HG03039 (cell line): ENCODE results near the gene POLD4.
"Not testable (repeated sequence)": the region's sequence is repeated elsewhere in the genome, so short reads cannot be mapped to it uniquely, and the experiment has no call there.

Experiments used
- ATAC-seq: cut with Tn5 transposase; IDR thresholded peaks from one replicate; pipeline ENCODE4 v1.9.1; 2021; ENCODE audit warnings: mild to moderate bottlenecking, moderate library complexity; ENCODE audit not compliant: unreplicated experiment

The POLD4 gene

GRCh38 chr11:67354075-67355022 is 1.0 kb upstream of the POLD4 start:
- no peak for ATAC-seq

GRCh38 chr11:67352546-67353316 is 615 bp downstream of the POLD4 start:
- ATAC-seq = peak; percentile 15

- no peak for ATAC-seq
These were observed 1.9 kb downstream of the POLD4 start for GRCh38 chr11:67351275-67352005.

GRCh38 chr11:67349928-67350465 is 3.3 kb downstream of the POLD4 start:
- ATAC-seq = no peak

GRCh38 chr11:67349457-67349856 is 3.9 kb downstream of the POLD4 start:
- no peak for ATAC-seq

- no peak for ATAC-seq
These were observed 4.3 kb downstream of the POLD4 start for GRCh38 chr11:67349036-67349435.

GRCh38 chr11:67347964-67348749 is 5.2 kb downstream of the POLD4 start:
- no peak for ATAC-seq

- no peak for ATAC-seq
These were observed 7.2 kb downstream of the POLD4 start for GRCh38 chr11:67345920-67346819.

- no peak for ATAC-seq
These were observed 8.0 kb downstream of the POLD4 start for GRCh38 chr11:67345247-67345919.

- no peak for ATAC-seq
These were observed 9.1 kb downstream of the POLD4 start for GRCh38 chr11:67344264-67344663.

- no peak for ATAC-seq
These were observed 16.1 kb downstream of the POLD4 start for GRCh38 chr11:67337257-67337656.

- ATAC-seq = no peak
These were observed 21.2 kb downstream of the POLD4 start for GRCh38 chr11:67332081-67332691.

GRCh38 chr11:67323526-67323925 is 29.8 kb downstream of the POLD4 start:
- no peak for ATAC-seq

GRCh38 chr11:67322049-67322448 is 31.3 kb downstream of the POLD4 start:
- no peak for ATAC-seq

- no peak for ATAC-seq
These were observed 32.0 kb downstream of the POLD4 start for GRCh38 chr11:67321313-67321871.

- ATAC-seq = no peak
These were observed 32.7 kb downstream of the POLD4 start for GRCh38 chr11:67320691-67321090.

GRCh38 chr11:67320011-67320410 is 33.3 kb downstream of the POLD4 start:
- ATAC-seq = no peak

- ATAC-seq = not testable (repeated sequence)
These were observed 34.5 kb downstream of the POLD4 start for GRCh38 chr11:67318876-67319275.
